A549 (cell line): Measurements from ENCODE around the gene PRCD. TPM values are rescaled to one million over a fixed set of nuclear protein-coding genes. Genes with fewer than 3 reads are reported as not detected.

Experiments used
- ATAC-seq, 2 experiments: fragments of 200-7000 bp in 1 of 2; fragments of >200 bp in 1 of 2; cut with Nextera tagmentation in 1 of 2; cut with Tn5 transposase in 1 of 2; 3 replicates each; pipeline versions ENCODE4 v1.8.0 to v1.9.1; 2018 to 2020; ENCODE audit warnings: mild to moderate bottlenecking in 1 of 2, moderate library complexity in 1 of 2
- CTCF ChIA-PET: fragments of 300-600 bp; sonication (Branson Sonifier 250); formaldehyde crosslinking; extraction: SDS; loops from one replicate; lab custom pipeline; 2021; ENCODE audit warnings: antibody characterized with exemption, inconsistent platforms; lab: Yijun Ruan, JAX
- POLR2A ChIA-PET: fragments of 350-600 bp; formaldehyde crosslinking; extraction: SDS; loops from one replicate; lab custom pipeline; 2021; ENCODE audit warnings: antibody characterized with exemption, inconsistent platforms; lab: Yijun Ruan, JAX
- DNase-seq, 2 experiments: peaks; one replicate each; pipeline versions ENCODE4 v3.0.0 to v3.0.0-alpha.2; 2011 to 2016; ENCODE audit warnings: low read depth in 1 of 2, low spot score in 1 of 2
- FAIRE-seq: peaks from 2 replicates; lab custom pipeline; 2011; peaks lifted over from hg19 to GRCh38; lab: Jason Lieb, UNC
- H3K27ac ChIP-seq, 2 experiments: fragments of >200 bp; sonication (Bioruptor Twin); formaldehyde crosslinking; 3 replicates each; pipeline ENCODE4 v1.5.1; 2016 to 2017
- H3K4me1 ChIP-seq: fragments of >200 bp; sonication (Bioruptor Twin); formaldehyde crosslinking; 3 replicates; pipeline ENCODE4 v1.6.1; 2016
- H3K4me2 ChIP-seq: fragments of >200 bp; sonication (Bioruptor Twin); formaldehyde crosslinking; 3 replicates; pipeline ENCODE4 v1.6.1; 2016
- H3K4me3 ChIP-seq: fragments of >200 bp; sonication (Bioruptor Twin); formaldehyde crosslinking; 3 replicates; pipeline ENCODE4 v1.5.1; 2016
- H3K9me3 ChIP-seq: fragments of >200 bp; sonication (Bioruptor Twin); formaldehyde crosslinking; 3 replicates; pipeline ENCODE4 v1.6.1; 2016
- BHLHE40 ChIP-seq: IDR thresholded peaks from 2 replicates; pipeline ENCODE4 v1.6.1; 2012; ENCODE audit warnings: low read depth, low read length, inconsistent platforms
- CBX8 ChIP-seq: fragments of 200-600 bp; sonication (generic); IDR thresholded peaks from 2 replicates; pipeline ENCODE4 v1.6.1; 2016
- CHD2 ChIP-seq: fragments of 150-350 bp; IDR thresholded peaks from 2 replicates; pipeline ENCODE4 v1.6.1; 2014; ENCODE audit warnings: low read length; ENCODE audit not compliant: partially characterized antibody
- CHD4 ChIP-seq: fragments of 200-600 bp; sonication (generic); IDR thresholded peaks from 2 replicates; pipeline ENCODE4 v1.6.1; 2016; ENCODE audit warnings: antibody characterized with exemption, mild to moderate bottlenecking, borderline replicate concordance
- E2F6 ChIP-seq: IDR thresholded peaks from 2 replicates; pipeline ENCODE4 v1.6.1; 2012; ENCODE audit warnings: low read depth, borderline replicate concordance
- EHMT2 ChIP-seq: fragments of 200-600 bp; sonication (generic); IDR thresholded peaks from 2 replicates; pipeline ENCODE4 v1.6.1; 2016; ENCODE audit warnings: antibody characterized with exemption, low read depth, mild to moderate bottlenecking, moderate library complexity
- EP300 ChIP-seq, 2 experiments: fragments of >200 bp; sonication (Bioruptor Twin); formaldehyde crosslinking; IDR thresholded peaks; 2 replicates in 1 of 2; 3 replicates in 1 of 2; pipeline ENCODE4 v1.6.1; 2016 to 2017
- ESRRA ChIP-seq: fragments of 150-350 bp; IDR thresholded peaks from 2 replicates; pipeline ENCODE4 v1.6.1; 2014; ENCODE audit warnings: mild to moderate bottlenecking, low read length, borderline replicate concordance
- FOSB ChIP-seq: fragments of 250-450 bp; sonication (Bioruptor Pico); IDR thresholded peaks from 2 replicates; pipeline ENCODE4 v1.5.0; 2020; ENCODE audit warnings: mild to moderate bottlenecking, moderate library complexity
- FOSL2 ChIP-seq, 2 experiments: fragments of 450-650 bp in 1 of 2; fragments of >200 bp in 1 of 2; sonication (Bioruptor Twin) in 1 of 2; formaldehyde crosslinking; IDR thresholded peaks; 2 replicates each; pipeline versions ENCODE4 v1.5.0 to v1.6.1; 2016 to 2020; ENCODE audit warnings: mild to moderate bottlenecking in 1 of 2, moderate library complexity in 1 of 2
- HEYL ChIP-seq: fragments of 250-450 bp; sonication (Bioruptor Pico); IDR thresholded peaks from 2 replicates; pipeline ENCODE4 v1.8.0; 2021; ENCODE audit warnings: mild to moderate bottlenecking, moderate library complexity
- HMGXB4 ChIP-seq: fragments of 250-450 bp; sonication (Bioruptor Pico); IDR thresholded peaks from 2 replicates; pipeline ENCODE4 v1.5.0; 2021; ENCODE audit warnings: mild to moderate bottlenecking, moderate library complexity, borderline replicate concordance
- HOXA7 ChIP-seq: fragments of 250-450 bp; sonication (Bioruptor Pico); IDR thresholded peaks from 2 replicates; pipeline ENCODE4 v1.5.0; 2020; ENCODE audit warnings: mild to moderate bottlenecking, moderate library complexity
- JUN ChIP-seq, 2 experiments: fragments of >200 bp; sonication (Bioruptor Twin); formaldehyde crosslinking; IDR thresholded peaks; 2 replicates in 1 of 2; 3 replicates in 1 of 2; pipeline ENCODE4 v1.6.1; 2016 to 2017
- KDM1A ChIP-seq: fragments of 200-600 bp; sonication (generic); IDR thresholded peaks from 2 replicates; pipeline ENCODE4 v1.6.1; 2016; ENCODE audit warnings: low read depth, mild to moderate bottlenecking
- MAZ ChIP-seq: fragments of 150-350 bp; IDR thresholded peaks from 2 replicates; pipeline ENCODE4 v1.6.1; 2014; ENCODE audit warnings: antibody characterized with exemption, low read depth, low read length, borderline replicate concordance
- NPAS2 ChIP-seq: fragments of 250-450 bp; sonication (Bioruptor Pico); IDR thresholded peaks from 2 replicates; pipeline ENCODE4 v1.8.0; 2022; ENCODE audit warnings: mild to moderate bottlenecking, moderate library complexity, borderline replicate concordance
- POLR2A ChIP-seq: IDR thresholded peaks from 2 replicates; pipeline ENCODE4 v1.6.1; 2012; ENCODE audit warnings: mild to moderate bottlenecking, low read length
- POLR2AphosphoS2 ChIP-seq: conservative IDR thresholded peaks from 2 replicates; pipeline ENCODE4 v1.6.1; 2012; ENCODE audit warnings: low read length, improper control_type of control experiment, inconsistent platforms
- RFX5 ChIP-seq: fragments of 450-650 bp; IDR thresholded peaks from 2 replicates; pipeline ENCODE4 v1.7.1; 2014; ENCODE audit warnings: antibody characterized with exemption, mild to moderate bottlenecking, moderate library complexity
- SMC3 ChIP-seq: fragments of >200 bp; sonication (Bioruptor Twin); formaldehyde crosslinking; IDR thresholded peaks from 3 replicates; pipeline ENCODE4 v1.6.1; 2018; ENCODE audit warnings: inconsistent platforms
- ZC3H11A ChIP-seq: fragments of 450-650 bp; IDR thresholded peaks from 2 replicates; pipeline ENCODE4 v1.6.1; 2014; ENCODE audit warnings: antibody characterized with exemption, mild to moderate bottlenecking
- ZFP36 ChIP-seq: fragments of 450-650 bp; IDR thresholded peaks from 2 replicates; pipeline ENCODE4 v1.6.1; 2014; ENCODE audit warnings: borderline replicate concordance; ENCODE audit not compliant: partially characterized antibody
- ZSCAN20 ChIP-seq: fragments of 250-450 bp; sonication (Bioruptor Pico); IDR thresholded peaks from 2 replicates; pipeline ENCODE4 v1.8.0; 2022; ENCODE audit warnings: mild to moderate bottlenecking, moderate library complexity
- WGBS: methylation state at CpG from one replicate; pipeline ENCODE4 v1.1.6; 2017; ENCODE audit errors: missing lambda C conversion rate; 5-methylcytosine and 5-hydroxymethylcytosine counted together
- polyA plus RNA-seq, 4 experiments: library from polyadenylated mRNA; depleted of rRNA in 3 of 4; stranded (reverse); fragments of >200 nt; fragmentation: RNase III in 1 of 4; extraction: RNeasy Plus Mini Kit Qiagen cat#74134 plus additional on column Dnase treatment in 1 of 4; gene quantifications; 2 replicates in 3 of 4; 3 replicates in 1 of 4; pipeline ENCODE4 v1.2.3, GENCODE V29; 2011 to 2017
- TF ChIP-seq, protein P1 (sequence below): fragments of 450-650 bp; IDR thresholded peaks from 2 replicates; pipeline ENCODE4 v1.6.1; 2014; ENCODE audit warnings: antibody characterized with exemption

The PRCD gene
- polyA plus RNA-seq, 2 of the 4 experiments (the other 2 are of a cell fraction) = not detected

- ATAC-seq = peak in 1 of 2 experiments; percentile 14; a peak in 3 of 6 replicates
- no peak for DNase-seq
- CTCF ChIA-PET = interaction anchor here (0.5 to 64.5 kb wide), 12 partner anchors 6 to 130 kb away, joined by 3 to 1994 read pairs (median 6); partner anchors contain the start of genes AANAT and UBE2O
- FAIRE-seq = no peak
- Histone ChIP-seq H3K4me2 (peak overlapping the region; percentile 91), H3K27ac (peak overlapping the region; percentile 83 to 96), H3K4me1 (peaks cover 41% of the 10 kb centered on the region), H3K4me3 (peak overlapping the region; percentile 81), H3K9me3 (no peaks in the 10 kb centered on the region)
- 23% methylated on average over 17 of the region's 17 CpGs for WGBS
- no peak for TF ChIP-seq HMGXB4 (CRISPR knock-in tag)
- TF ChIP-seq HOXA7 (CRISPR knock-in tag) = no peak
- TF ChIP-seq ZC3H11A = no peak
- TF ChIP-seq SMC3 = no peak
- no peak for TF ChIP-seq CHD4
- no peak for TF ChIP-seq JUN (IDR thresholded peaks at IDR 0.05)
- TF ChIP-seq, protein P1, sequence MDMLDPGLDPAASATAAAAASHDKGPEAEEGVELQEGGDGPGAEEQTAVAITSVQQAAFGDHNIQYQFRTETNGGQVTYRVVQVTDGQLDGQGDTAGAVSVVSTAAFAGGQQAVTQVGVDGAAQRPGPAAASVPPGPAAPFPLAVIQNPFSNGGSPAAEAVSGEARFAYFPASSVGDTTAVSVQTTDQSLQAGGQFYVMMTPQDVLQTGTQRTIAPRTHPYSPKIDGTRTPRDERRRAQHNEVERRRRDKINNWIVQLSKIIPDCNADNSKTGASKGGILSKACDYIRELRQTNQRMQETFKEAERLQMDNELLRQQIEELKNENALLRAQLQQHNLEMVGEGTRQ = no peak
- TF ChIP-seq KDM1A = no peak
- TF ChIP-seq FOSL2 (IDR thresholded peaks at IDR 0.05) = no peak
- no peak for TF ChIP-seq FOSL2 (CRISPR knock-in tag; IDR thresholded peaks at IDR 0.05)
- TF ChIP-seq RFX5 = no peak
- no peak for TF ChIP-seq ESRRA
- no peak for TF ChIP-seq FOSB
- TF ChIP-seq CBX8 = no peak
- TF ChIP-seq ZFP36 = no peak
- no peak for TF ChIP-seq HEYL (CRISPR knock-in tag)
- no peak for TF ChIP-seq CHD2
- TF ChIP-seq MAZ = no peak
- POLR2A ChIA-PET = interaction anchor here (2.1 kb wide), 1 partner anchor 10 kb away, joined by 6 read pairs; no protein-coding TSS in a partner anchor
Observed at GRCh38 chr17:76500074-76500746, 39.6 kb upstream of the PRCD start.

DNA sequence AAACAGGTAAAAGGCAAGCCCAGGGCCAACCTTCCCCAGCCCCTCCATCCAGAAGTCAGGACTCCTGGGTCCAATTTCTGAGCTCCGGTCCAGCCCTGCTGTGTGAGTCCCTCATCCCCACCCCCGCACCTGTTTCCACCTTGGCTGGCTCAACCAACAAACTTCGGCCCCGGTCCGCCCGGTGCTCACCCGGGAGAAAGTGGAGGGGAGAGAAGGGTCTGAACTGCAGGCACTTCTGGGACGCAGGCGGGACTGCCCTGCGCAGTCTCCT is 39.2 kb upstream of the PRCD start:
- Histone ChIP-seq H3K9me3 (no peaks in the 10 kb centered on the region), H3K4me1 (peaks cover 41% of the 10 kb centered on the region), H3K4me3 (peak overlapping the region; percentile 81), H3K27ac (peak overlapping the region; percentile 83 to 96), H3K4me2 (peak overlapping the region; percentile 91)
- ChIA-PET POLR2A (interaction anchor here (2.1 kb wide), 1 partner anchor 11 kb away, joined by 6 read pairs; no protein-coding TSS in a partner anchor), CTCF (interaction anchor here (0.9 to 64.5 kb wide), 8 partner anchors 9 to 130 kb away, joined by 3 to 1994 read pairs (median 6); partner anchors contain the start of genes AANAT and UBE2O)
- ATAC-seq (peak; percentile 35 to 48; a peak in 5 of 6 replicates), FAIRE-seq (no peak), DNase-seq (no peak)
- TF ChIP-seq ZSCAN20 (CRISPR knock-in tag) = no peak
- no peak for TF ChIP-seq EP300 (IDR thresholded peaks at IDR 0.05)
- no peak for TF ChIP-seq POLR2AphosphoS2
- no peak for TF ChIP-seq NPAS2 (CRISPR knock-in tag)
- no peak for TF ChIP-seq POLR2A
- no peak for TF ChIP-seq E2F6
- TF ChIP-seq ZFP36 = no peak
- no peak for TF ChIP-seq EHMT2
- no peak for TF ChIP-seq BHLHE40
- 5% methylated on average over 6 of the region's 10 CpGs for WGBS
